LHCN-M2 (cell line): ENCODE results near the gene NPVF. TPM values are rescaled to one million over a fixed set of nuclear protein-coding genes. Genes with fewer than 3 reads are reported as not detected.

Source experiments
- DNase-seq: peaks from one replicate; pipeline ENCODE4 v3.0.0-alpha.2; 2012; ENCODE audit warnings: low read depth
- polyA plus RNA-seq: library from polyadenylated mRNA; unstranded; fragments of >200 nt; gene quantifications from one replicate; pipeline ENCODE4 v1.2.1, GENCODE V29; 2012; ENCODE audit warnings: missing spikeins
- total RNA-seq: library from RNA; depleted of rRNA; stranded (reverse); fragments of >200 nt; gene quantifications from 2 replicates; pipeline ENCODE4 v1.2.3, GENCODE V29; 2014; rRNA removed

NPVF gene
- not detected in 2 replicates for total RNA-seq
- polyA plus RNA-seq: not detected

GRCh38 chr7:25228386-25228785 is at the start of gene NPVF:
Gene NPVF (minus strand): TSS chr7:25228486. CDS start chr7:25228439, 47 bp downstream.
- no peak for DNase-seq

GRCh38 chr7:25272265-25272664 is 44.0 kb upstream of the NPVF start:
- no peak for DNase-seq

- no peak for DNase-seq
Measured at GRCh38 chr7:25263337-25263736, 35.1 kb upstream of the NPVF start.

GRCh38 chr7:25262586-25262985 is 34.3 kb upstream of the NPVF start:
- DNase-seq: peak; percentile 39

- DNase-seq: no peak
Measured at GRCh38 chr7:25261545-25262140, 33.4 kb upstream of the NPVF start.

- DNase-seq: peak; percentile 55
Measured at GRCh38 chr7:25260862-25261494, 32.7 kb upstream of the NPVF start.

GRCh38 chr7:25259487-25260243 is 31.4 kb upstream of the NPVF start:
- peak; percentile 78 for DNase-seq

- no peak for DNase-seq
Measured at GRCh38 chr7:25256333-25256819, 28.1 kb upstream of the NPVF start.

GRCh38 chr7:25255611-25256332 is 27.5 kb upstream of the NPVF start:
- DNase-seq: no peak

GRCh38 chr7:25254604-25255003 is 26.3 kb upstream of the NPVF start:
- DNase-seq: no peak

- DNase-seq: no peak
Measured at GRCh38 chr7:25253714-25254113, 25.4 kb upstream of the NPVF start.

GRCh38 chr7:25250386-25250785 is 22.1 kb upstream of the NPVF start:
- no peak for DNase-seq

- no peak for DNase-seq
Measured at GRCh38 chr7:25249772-25250171, 21.5 kb upstream of the NPVF start.

GRCh38 chr7:25246306-25246705 is 18.0 kb upstream of the NPVF start:
- no peak for DNase-seq

- no peak for DNase-seq
Measured at GRCh38 chr7:25244254-25245033, 16.2 kb upstream of the NPVF start.

- DNase-seq: no peak
Measured at GRCh38 chr7:25242678-25243077, 14.4 kb upstream of the NPVF start.

- DNase-seq: no peak
Measured at GRCh38 chr7:25240896-25241295, 12.6 kb upstream of the NPVF start.

GRCh38 chr7:25240340-25240739 is 12.1 kb upstream of the NPVF start:
- DNase-seq: peak; percentile 19

GRCh38 chr7:25239888-25240287 is 11.6 kb upstream of the NPVF start:
- DNase-seq: no peak

GRCh38 chr7:25238066-25238725 is 9.9 kb upstream of the NPVF start:
- no peak for DNase-seq

GRCh38 chr7:25235471-25235870 is 7.2 kb upstream of the NPVF start:
- no peak for DNase-seq
